ENCODE measurements around the gene ZBTB46. TPM values are rescaled to one million over a fixed set of nuclear protein-coding genes. Genes with fewer than 3 reads are reported as not detected.

Gene ZBTB46
- total and polyA plus RNA-seq, 2 donors, result 3.7 to 5.8 TPM

GRCh38 chr20:63825331-63826118 lies 5.5 kb downstream of the ZBTB46 start:
- peaks cover 0 to 1% of the 10 kb centered on the region in 2 donors for H3K9me3 ChIP-seq (ENCODE audit: control insufficient read depth in 2 of 2, insufficient read depth in 1 of 2, low read length in 1 of 2)
- H3K27ac ChIP-seq (ENCODE audit: low read depth in 1 of 2, low read length in 1 of 2), result no peak overlapping the region
- DNase-seq (ENCODE audit: low read depth in 6 of 9, low spot score in 9 of 9), result no peak
- no peak overlapping the region for H3K4me3 ChIP-seq (ENCODE audit: low read length in 2 of 2)
- H3K4me1 ChIP-seq (ENCODE audit: control insufficient read depth in 2 of 2, insufficient read depth in 2 of 2, low read length in 2 of 2), result peaks cover 0 to 6% of the 10 kb centered on the region in 2 donors
- 96% methylated on average over 25 of the region's 25 CpGs for WGBS
- H3K36me3 ChIP-seq (ENCODE audit: control insufficient read depth in 2 of 2, insufficient read depth in 2 of 2, low read length in 1 of 2), result no peaks in the 10 kb centered on the region
- H3K27me3 ChIP-seq (ENCODE audit: control insufficient read depth in 2 of 2, insufficient read depth in 1 of 2, low read length in 1 of 2), result peaks cover 28 to 66% of the 10 kb centered on the region in 2 donors

GRCh38 chr20:63823691-63824311 lies 7.3 kb downstream of the ZBTB46 start:
- Histone ChIP-seq H3K27ac (ENCODE audit: low read depth in 1 of 2, low read length in 1 of 2) (no peak overlapping the region), H3K9me3 (ENCODE audit: control insufficient read depth in 2 of 2, insufficient read depth in 1 of 2, low read length in 1 of 2) (peaks cover 0 to 1% of the 10 kb centered on the region in 2 donors), H3K4me3 (ENCODE audit: low read length in 2 of 2) (no peak overlapping the region), H3K4me1 (ENCODE audit: control insufficient read depth in 2 of 2, insufficient read depth in 2 of 2, low read length in 2 of 2) (no peaks in the 10 kb centered on the region), H3K27me3 (ENCODE audit: control insufficient read depth in 2 of 2, insufficient read depth in 1 of 2, low read length in 1 of 2) (peaks cover 15 to 51% of the 10 kb centered on the region in 2 donors), H3K36me3 (ENCODE audit: control insufficient read depth in 2 of 2, insufficient read depth in 2 of 2, low read length in 1 of 2) (no peaks in the 10 kb centered on the region)
- WGBS, result 91% methylated on average over 12 of the region's 12 CpGs
- no peak for DNase-seq (ENCODE audit: low read depth in 6 of 9, low spot score in 9 of 9)

- no peak overlapping the region for H3K4me3 ChIP-seq (ENCODE audit: low read length in 2 of 2)
- no peak overlapping the region for H3K27ac ChIP-seq (ENCODE audit: low read depth in 1 of 2, low read length in 1 of 2)
- H3K4me1 ChIP-seq (ENCODE audit: control insufficient read depth in 2 of 2, insufficient read depth in 2 of 2, low read length in 2 of 2), result no peaks in the 10 kb centered on the region
- DNase-seq (ENCODE audit: low read depth in 6 of 9, low spot score in 9 of 9), result no peak
- H3K36me3 ChIP-seq (ENCODE audit: control insufficient read depth in 2 of 2, insufficient read depth in 2 of 2, low read length in 1 of 2), result no peaks in the 10 kb centered on the region
- H3K27me3 ChIP-seq (ENCODE audit: control insufficient read depth in 2 of 2, insufficient read depth in 1 of 2, low read length in 1 of 2), result peaks cover 9 to 42% of the 10 kb centered on the region in 2 donors
- peaks cover 0 to 1% of the 10 kb centered on the region in 2 donors for H3K9me3 ChIP-seq (ENCODE audit: control insufficient read depth in 2 of 2, insufficient read depth in 1 of 2, low read length in 1 of 2)
- 92% methylated on average over 15 of the region's 15 CpGs for WGBS
These were observed 8.8 kb downstream of the ZBTB46 start for GRCh38 chr20:63822276-63822696.

- no peaks in the 10 kb centered on the region for H3K36me3 ChIP-seq (ENCODE audit: control insufficient read depth in 2 of 2, insufficient read depth in 2 of 2, low read length in 1 of 2)
- peaks cover 0 to 1% of the 10 kb centered on the region in 2 donors for H3K9me3 ChIP-seq (ENCODE audit: control insufficient read depth in 2 of 2, insufficient read depth in 1 of 2, low read length in 1 of 2)
- no peak overlapping the region for H3K27ac ChIP-seq (ENCODE audit: low read depth in 1 of 2, low read length in 1 of 2)
- DNase-seq (ENCODE audit: low read depth in 6 of 9, low spot score in 9 of 9), result no peak
- peaks cover 7 to 38% of the 10 kb centered on the region in 2 donors for H3K27me3 ChIP-seq (ENCODE audit: control insufficient read depth in 2 of 2, insufficient read depth in 1 of 2, low read length in 1 of 2)
- 94% methylated on average over 8 of the region's 8 CpGs for WGBS
- no peaks in the 10 kb centered on the region for H3K4me1 ChIP-seq (ENCODE audit: control insufficient read depth in 2 of 2, insufficient read depth in 2 of 2, low read length in 2 of 2)
- H3K4me3 ChIP-seq (ENCODE audit: low read length in 2 of 2), result no peak overlapping the region
These were observed 9.3 kb downstream of the ZBTB46 start for GRCh38 chr20:63821811-63822210.

- WGBS, result 91% methylated on average over 24 of the region's 24 CpGs
- H3K27ac ChIP-seq (ENCODE audit: low read depth in 1 of 2, low read length in 1 of 2), result no peak overlapping the region
- H3K4me1 ChIP-seq (ENCODE audit: control insufficient read depth in 2 of 2, insufficient read depth in 2 of 2, low read length in 2 of 2), result no peaks in the 10 kb centered on the region
These were observed 11.7 kb downstream of the ZBTB46 start for GRCh38 chr20:63819224-63819921.

GRCh38 chr20:63815615-63816253 lies 15.3 kb downstream of the ZBTB46 start:
- Histone ChIP-seq H3K9me3 (ENCODE audit: control insufficient read depth in 2 of 2, insufficient read depth in 1 of 2, low read length in 1 of 2) (peaks cover 2 to 10% of the 10 kb centered on the region in 2 donors), H3K4me1 (ENCODE audit: control insufficient read depth in 2 of 2, insufficient read depth in 2 of 2, low read length in 2 of 2) (no peaks in the 10 kb centered on the region), H3K27me3 (ENCODE audit: control insufficient read depth in 2 of 2, insufficient read depth in 1 of 2, low read length in 1 of 2) (peaks cover 0 to 4% of the 10 kb centered on the region in 2 donors), H3K36me3 (ENCODE audit: control insufficient read depth in 2 of 2, insufficient read depth in 2 of 2, low read length in 1 of 2) (no peaks in the 10 kb centered on the region), H3K4me3 (ENCODE audit: low read length in 2 of 2) (no peak overlapping the region), H3K27ac (ENCODE audit: low read depth in 1 of 2, low read length in 1 of 2) (no peak overlapping the region)
- DNase-seq (ENCODE audit: low read depth in 6 of 9, low spot score in 9 of 9), result no peak
- 98% methylated on average over 14 of the region's 14 CpGs for WGBS

More at GRCh38 chr20:63819224-63819921, 11.7 kb downstream of the ZBTB46 start:
- no peak for DNase-seq (ENCODE audit: low read depth in 6 of 9, low spot score in 9 of 9)
- H3K9me3 ChIP-seq (ENCODE audit: control insufficient read depth in 2 of 2, insufficient read depth in 1 of 2, low read length in 1 of 2), result peaks cover 3 to 10% of the 10 kb centered on the region in 2 donors
- H3K36me3 ChIP-seq (ENCODE audit: control insufficient read depth in 2 of 2, insufficient read depth in 2 of 2, low read length in 1 of 2), result no peaks in the 10 kb centered on the region
- peaks cover 3 to 24% of the 10 kb centered on the region in 2 donors for H3K27me3 ChIP-seq (ENCODE audit: control insufficient read depth in 2 of 2, insufficient read depth in 1 of 2, low read length in 1 of 2)
- H3K4me3 ChIP-seq (ENCODE audit: low read length in 2 of 2), result no peak overlapping the region

GRCh38 chr20:63814891-63815614 lies 16.0 kb downstream of the ZBTB46 start:
- Histone ChIP-seq H3K36me3 (ENCODE audit: control insufficient read depth in 2 of 2, insufficient read depth in 2 of 2, low read length in 1 of 2) (no peaks in the 10 kb centered on the region), H3K4me1 (ENCODE audit: control insufficient read depth in 2 of 2, insufficient read depth in 2 of 2, low read length in 2 of 2) (no peaks in the 10 kb centered on the region), H3K27me3 (ENCODE audit: control insufficient read depth in 2 of 2, insufficient read depth in 1 of 2, low read length in 1 of 2) (peaks cover 0 to 4% of the 10 kb centered on the region in 2 donors), H3K9me3 (ENCODE audit: control insufficient read depth in 2 of 2, insufficient read depth in 1 of 2, low read length in 1 of 2) (peaks cover 2 to 10% of the 10 kb centered on the region in 2 donors), H3K4me3 (ENCODE audit: low read length in 2 of 2) (no peak overlapping the region), H3K27ac (ENCODE audit: low read depth in 1 of 2, low read length in 1 of 2) (no peak overlapping the region)
- WGBS, result 90% methylated on average over 8 of the region's 8 CpGs
- no peak for DNase-seq (ENCODE audit: low read depth in 6 of 9, low spot score in 9 of 9)

GRCh38 chr20:63811491-63811875 lies 19.6 kb downstream of the ZBTB46 start:
- 95% methylated on average over 8 of the region's 8 CpGs for WGBS
- no peak for DNase-seq (ENCODE audit: low read depth in 6 of 9, low spot score in 9 of 9)
- Histone ChIP-seq H3K4me1 (ENCODE audit: control insufficient read depth in 2 of 2, insufficient read depth in 2 of 2, low read length in 2 of 2) (no peaks in the 10 kb centered on the region), H3K27ac (ENCODE audit: low read depth in 1 of 2, low read length in 1 of 2) (no peak overlapping the region), H3K9me3 (ENCODE audit: control insufficient read depth in 2 of 2, insufficient read depth in 1 of 2, low read length in 1 of 2) (peaks cover 2 to 10% of the 10 kb centered on the region in 2 donors), H3K27me3 (ENCODE audit: control insufficient read depth in 2 of 2, insufficient read depth in 1 of 2, low read length in 1 of 2) (no peaks in the 10 kb centered on the region), H3K36me3 (ENCODE audit: control insufficient read depth in 2 of 2, insufficient read depth in 2 of 2, low read length in 1 of 2) (no peaks in the 10 kb centered on the region), H3K4me3 (ENCODE audit: low read length in 2 of 2) (no peak overlapping the region)
